ENCODE results near the gene ZBED4.

Gene ZBED4

DNA sequence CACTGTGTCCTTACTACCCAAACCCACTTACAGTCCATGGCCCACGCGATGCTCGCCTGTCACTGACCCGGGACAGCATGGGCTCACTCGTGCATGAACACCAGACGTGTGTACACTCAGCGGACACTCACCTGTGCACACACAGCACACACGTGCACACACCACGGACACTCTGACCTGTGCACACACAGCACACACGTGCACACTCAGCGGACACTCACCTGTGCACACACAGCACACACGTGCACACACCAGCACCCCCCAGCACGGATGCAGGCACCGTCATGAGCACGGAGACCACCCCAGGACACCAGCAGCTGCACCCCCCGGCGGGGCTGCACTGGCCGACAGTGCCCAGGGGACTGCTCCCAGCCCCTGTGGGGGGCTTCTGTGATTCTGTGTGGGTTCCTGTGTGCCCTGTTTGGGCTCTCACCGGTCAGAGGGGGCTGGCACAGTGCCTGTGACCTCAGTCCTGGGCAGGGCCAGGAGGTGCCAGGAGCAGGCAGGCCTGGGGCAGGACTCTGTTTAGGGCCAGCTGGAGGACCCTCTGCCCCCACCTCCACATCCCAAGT is 85.0 kb downstream of the ZBED4 start:
- ATAC-seq = no peak
